Right atrium auricular region (tissue), 2 donors: ENCODE measurements around the gene LRFN2. TPM values are rescaled to one million over a fixed set of nuclear protein-coding genes. Genes with fewer than 3 reads are reported as not detected.

Experiments
- DNase-seq: peaks from one replicate; pipeline ENCODE4 v3.0.0-alpha.2; 2019; ENCODE audit warnings: low spot score
- H3K27ac ChIP-seq, 2 donors: fragments of 200-600 bp; sonication (generic); 1 replicate in 1 of 2; 2 replicates in 1 of 2; pipeline ENCODE4 v1.5.1; 2016 to 2019
- H3K27me3 ChIP-seq, 2 donors: fragments of 200-600 bp; sonication (generic); one replicate each; pipeline versions ENCODE4 v1.5.1 to v1.6.0; 2017 to 2019
- H3K36me3 ChIP-seq: fragments of 200-600 bp; sonication (generic); one replicate; pipeline ENCODE4 v1.5.1; 2016
- H3K4me1 ChIP-seq, 2 donors: fragments of 200-600 bp; sonication (generic); one replicate each; pipeline versions ENCODE4 v1.5.1 to v1.6.0; 2017 to 2019
- H3K4me3 ChIP-seq, 2 donors: fragments of 200-600 bp; sonication (generic); 1 replicate in 1 of 2; 2 replicates in 1 of 2; pipeline ENCODE4 v1.5.1; 2017 to 2019; ENCODE audit warnings: mild to moderate bottlenecking in 1 of 2, moderate library complexity in 1 of 2
- H3K9me3 ChIP-seq, 2 donors: fragments of 200-600 bp; sonication (generic); one replicate each; pipeline ENCODE4 v1.5.1; 2019
- CTCF ChIP-seq, 2 donors: fragments of 200-600 bp; sonication (generic); IDR thresholded peaks; one replicate each; pipeline ENCODE4 v1.5.1; 2019; ENCODE audit warnings: antibody characterized with exemption in 2 of 2
- total RNA-seq, 2 donors: library from RNA; depleted of rRNA; stranded (reverse); fragments of >200 nt; gene quantifications; one replicate each; pipeline ENCODE4 v1.1.0, GENCODE V29; 2016

LRFN2 gene
- total RNA-seq, 2 donors from 2014 or later: not detected

GRCh38 chr6:40386200-40386599 is 201.0 kb downstream of the LRFN2 start:
- no peak overlapping the region for H3K27ac ChIP-seq
- no peaks in the 10 kb centered on the region for H3K9me3 ChIP-seq
- no peak for TF ChIP-seq CTCF (IDR thresholded peaks at IDR 0.05)
- no peaks in the 10 kb centered on the region for H3K27me3 ChIP-seq
- no peaks in the 10 kb centered on the region for H3K36me3 ChIP-seq
- no peak for DNase-seq
- no peaks in the 10 kb centered on the region for H3K4me1 ChIP-seq
- no peak overlapping the region for H3K4me3 ChIP-seq

- no peaks in the 10 kb centered on the region for H3K27me3 ChIP-seq
- H3K4me3 ChIP-seq: no peak overlapping the region
- H3K4me1 ChIP-seq: no peaks in the 10 kb centered on the region
- no peaks in the 10 kb centered on the region for H3K9me3 ChIP-seq
- TF ChIP-seq CTCF (IDR thresholded peaks at IDR 0.05): no peak
- no peak overlapping the region for H3K27ac ChIP-seq
- H3K36me3 ChIP-seq: no peaks in the 10 kb centered on the region
- no peak for DNase-seq
Observed at GRCh38 chr6:40383348-40384115, 203.6 kb downstream of the LRFN2 start.

- TF ChIP-seq CTCF (IDR thresholded peaks at IDR 0.05): no peak
- Histone ChIP-seq H3K36me3 (no peaks in the 10 kb centered on the region), H3K27me3 (no peaks in the 10 kb centered on the region), H3K9me3 (no peaks in the 10 kb centered on the region), H3K4me3 (no peak overlapping the region), H3K27ac (no peak overlapping the region), H3K4me1 (no peaks in the 10 kb centered on the region)
- DNase-seq: no peak
Observed at GRCh38 chr6:40380271-40380670, 206.9 kb downstream of the LRFN2 start.

GRCh38 chr6:40379811-40380210 is 207.4 kb downstream of the LRFN2 start:
- Histone ChIP-seq H3K9me3 (no peaks in the 10 kb centered on the region), H3K36me3 (no peaks in the 10 kb centered on the region), H3K27ac (no peak overlapping the region), H3K4me1 (no peaks in the 10 kb centered on the region), H3K27me3 (no peaks in the 10 kb centered on the region), H3K4me3 (no peak overlapping the region)
- TF ChIP-seq CTCF (IDR thresholded peaks at IDR 0.05): no peak
- DNase-seq: no peak

- H3K27ac ChIP-seq: no peak overlapping the region
- no peak for DNase-seq
- H3K4me3 ChIP-seq: no peak overlapping the region
- no peaks in the 10 kb centered on the region for H3K9me3 ChIP-seq
- H3K36me3 ChIP-seq: no peaks in the 10 kb centered on the region
- no peaks in the 10 kb centered on the region for H3K27me3 ChIP-seq
- TF ChIP-seq CTCF (IDR thresholded peaks at IDR 0.05): no peak
- H3K4me1 ChIP-seq: no peaks in the 10 kb centered on the region
Observed at GRCh38 chr6:40378725-40379074, 208.5 kb downstream of the LRFN2 start.
